Activated naive CD4-positive, alpha-beta T cell treated with anti-CD3 and anti-CD28 coated beads, Interleukin-2, amount 10 ng/mL, durations not matched to agents 5 hours and 36 hours (primary cell): Measurements from ENCODE around the gene SLC13A1. TPM values are rescaled to one million over a fixed set of nuclear protein-coding genes. Genes with fewer than 3 reads are reported as not detected.

ENCODE experiments used
- total RNA-seq, 2 experiments: library from RNA; stranded (reverse); gene quantifications; one replicate each; pipeline ENCODE4 v1.2.3, GENCODE V29; 2021

Gene SLC13A1, protein sequence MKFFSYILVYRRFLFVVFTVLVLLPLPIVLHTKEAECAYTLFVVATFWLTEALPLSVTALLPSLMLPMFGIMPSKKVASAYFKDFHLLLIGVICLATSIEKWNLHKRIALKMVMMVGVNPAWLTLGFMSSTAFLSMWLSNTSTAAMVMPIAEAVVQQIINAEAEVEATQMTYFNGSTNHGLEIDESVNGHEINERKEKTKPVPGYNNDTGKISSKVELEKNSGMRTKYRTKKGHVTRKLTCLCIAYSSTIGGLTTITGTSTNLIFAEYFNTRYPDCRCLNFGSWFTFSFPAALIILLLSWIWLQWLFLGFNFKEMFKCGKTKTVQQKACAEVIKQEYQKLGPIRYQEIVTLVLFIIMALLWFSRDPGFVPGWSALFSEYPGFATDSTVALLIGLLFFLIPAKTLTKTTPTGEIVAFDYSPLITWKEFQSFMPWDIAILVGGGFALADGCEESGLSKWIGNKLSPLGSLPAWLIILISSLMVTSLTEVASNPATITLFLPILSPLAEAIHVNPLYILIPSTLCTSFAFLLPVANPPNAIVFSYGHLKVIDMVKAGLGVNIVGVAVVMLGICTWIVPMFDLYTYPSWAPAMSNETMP
- total RNA-seq = not detected

DNA sequence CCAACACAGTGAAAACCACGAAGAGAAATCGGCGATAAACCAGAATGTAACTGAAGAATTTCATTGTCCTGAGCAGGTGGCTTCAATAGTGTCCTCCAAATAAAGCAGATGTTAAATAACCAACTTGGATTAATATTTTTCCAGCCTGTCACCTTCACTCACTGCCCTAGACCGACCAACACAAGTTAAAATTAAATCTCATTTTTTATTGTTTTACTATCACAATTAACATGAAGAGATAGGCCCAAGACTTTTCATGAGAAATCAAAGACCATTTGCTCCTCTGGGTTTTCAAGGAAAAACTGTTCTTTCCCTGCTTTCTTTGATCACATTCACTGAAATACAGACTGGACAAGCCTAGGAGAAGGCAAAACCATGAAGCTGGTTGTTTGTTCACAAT is at the start of gene SLC13A1:
TSS of gene SLC13A1 (minus strand) at position 87 of the 400 bp plus-strand sequence. CDS start at position 64, 23 bp downstream.

Other genes starting within 250 kb of the SLC13A1 start
- gene TAS2R16, start 204.3 kb downstream of the SLC13A1 start, total RNA-seq = not detected